ENCODE data around the gene ALG1L2.
"Not testable (repeated sequence)": the region's sequence is repeated elsewhere in the genome, so short reads cannot be mapped to it uniquely, and the experiment has no call there.

GRCh38 chr3:130097096-130097495 is 15.5 kb downstream of the ALG1L2 start:
- not testable (repeated sequence) for TF ChIP-seq POLR2AphosphoS5 (IDR thresholded peaks at IDR 0.05; ENCODE audit: insufficient read depth in 1 of 2, low read depth in 1 of 2)
- TF ChIP-seq, protein P1, sequence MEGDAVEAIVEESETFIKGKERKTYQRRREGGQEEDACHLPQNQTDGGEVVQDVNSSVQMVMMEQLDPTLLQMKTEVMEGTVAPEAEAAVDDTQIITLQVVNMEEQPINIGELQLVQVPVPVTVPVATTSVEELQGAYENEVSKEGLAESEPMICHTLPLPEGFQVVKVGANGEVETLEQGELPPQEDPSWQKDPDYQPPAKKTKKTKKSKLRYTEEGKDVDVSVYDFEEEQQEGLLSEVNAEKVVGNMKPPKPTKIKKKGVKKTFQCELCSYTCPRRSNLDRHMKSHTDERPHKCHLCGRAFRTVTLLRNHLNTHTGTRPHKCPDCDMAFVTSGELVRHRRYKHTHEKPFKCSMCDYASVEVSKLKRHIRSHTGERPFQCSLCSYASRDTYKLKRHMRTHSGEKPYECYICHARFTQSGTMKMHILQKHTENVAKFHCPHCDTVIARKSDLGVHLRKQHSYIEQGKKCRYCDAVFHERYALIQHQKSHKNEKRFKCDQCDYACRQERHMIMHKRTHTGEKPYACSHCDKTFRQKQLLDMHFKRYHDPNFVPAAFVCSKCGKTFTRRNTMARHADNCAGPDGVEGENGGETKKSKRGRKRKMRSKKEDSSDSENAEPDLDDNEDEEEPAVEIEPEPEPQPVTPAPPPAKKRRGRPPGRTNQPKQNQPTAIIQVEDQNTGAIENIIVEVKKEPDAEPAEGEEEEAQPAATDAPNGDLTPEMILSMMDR (IDR thresholded peaks at IDR 0.05) = not testable (repeated sequence)

All from vagina (tissue), 2 donors.